ENCODE results near the gene PRRT1. TPM values are rescaled to one million over a fixed set of nuclear protein-coding genes. Genes with fewer than 3 reads are reported as not detected.

The PRRT1 gene
- total RNA-seq, 1 donor from 2014 or later = 2.1 TPM

- H3K27ac Mint-ChIP-seq (ENCODE audit: unreplicated experiment) = peak overlapping the region; percentile 94
- TF ChIP-seq, protein P1, sequence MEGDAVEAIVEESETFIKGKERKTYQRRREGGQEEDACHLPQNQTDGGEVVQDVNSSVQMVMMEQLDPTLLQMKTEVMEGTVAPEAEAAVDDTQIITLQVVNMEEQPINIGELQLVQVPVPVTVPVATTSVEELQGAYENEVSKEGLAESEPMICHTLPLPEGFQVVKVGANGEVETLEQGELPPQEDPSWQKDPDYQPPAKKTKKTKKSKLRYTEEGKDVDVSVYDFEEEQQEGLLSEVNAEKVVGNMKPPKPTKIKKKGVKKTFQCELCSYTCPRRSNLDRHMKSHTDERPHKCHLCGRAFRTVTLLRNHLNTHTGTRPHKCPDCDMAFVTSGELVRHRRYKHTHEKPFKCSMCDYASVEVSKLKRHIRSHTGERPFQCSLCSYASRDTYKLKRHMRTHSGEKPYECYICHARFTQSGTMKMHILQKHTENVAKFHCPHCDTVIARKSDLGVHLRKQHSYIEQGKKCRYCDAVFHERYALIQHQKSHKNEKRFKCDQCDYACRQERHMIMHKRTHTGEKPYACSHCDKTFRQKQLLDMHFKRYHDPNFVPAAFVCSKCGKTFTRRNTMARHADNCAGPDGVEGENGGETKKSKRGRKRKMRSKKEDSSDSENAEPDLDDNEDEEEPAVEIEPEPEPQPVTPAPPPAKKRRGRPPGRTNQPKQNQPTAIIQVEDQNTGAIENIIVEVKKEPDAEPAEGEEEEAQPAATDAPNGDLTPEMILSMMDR (IDR thresholded peaks at IDR 0.05; ENCODE audit: unreplicated experiment) = no peak
- peaks cover 17% of the 10 kb centered on the region for H3K36me3 Mint-ChIP-seq (ENCODE audit: low read depth, unreplicated experiment)
- H3K4me1 Mint-ChIP-seq (ENCODE audit: unreplicated experiment) = peaks cover 35% of the 10 kb centered on the region
- DNase-seq (ENCODE audit: low spot score) = no peak
- no peaks in the 10 kb centered on the region for H3K9me3 Mint-ChIP-seq (ENCODE audit: unreplicated experiment)
- peak overlapping the region; percentile 99 for H3K4me3 Mint-ChIP-seq (ENCODE audit: unreplicated experiment)
- peaks cover 10% of the 10 kb centered on the region for H3K27me3 Mint-ChIP-seq (ENCODE audit: unreplicated experiment)
These were observed 2.9 kb upstream of the PRRT1 start for GRCh38 chr6:32154514-32155161.

DNA sequence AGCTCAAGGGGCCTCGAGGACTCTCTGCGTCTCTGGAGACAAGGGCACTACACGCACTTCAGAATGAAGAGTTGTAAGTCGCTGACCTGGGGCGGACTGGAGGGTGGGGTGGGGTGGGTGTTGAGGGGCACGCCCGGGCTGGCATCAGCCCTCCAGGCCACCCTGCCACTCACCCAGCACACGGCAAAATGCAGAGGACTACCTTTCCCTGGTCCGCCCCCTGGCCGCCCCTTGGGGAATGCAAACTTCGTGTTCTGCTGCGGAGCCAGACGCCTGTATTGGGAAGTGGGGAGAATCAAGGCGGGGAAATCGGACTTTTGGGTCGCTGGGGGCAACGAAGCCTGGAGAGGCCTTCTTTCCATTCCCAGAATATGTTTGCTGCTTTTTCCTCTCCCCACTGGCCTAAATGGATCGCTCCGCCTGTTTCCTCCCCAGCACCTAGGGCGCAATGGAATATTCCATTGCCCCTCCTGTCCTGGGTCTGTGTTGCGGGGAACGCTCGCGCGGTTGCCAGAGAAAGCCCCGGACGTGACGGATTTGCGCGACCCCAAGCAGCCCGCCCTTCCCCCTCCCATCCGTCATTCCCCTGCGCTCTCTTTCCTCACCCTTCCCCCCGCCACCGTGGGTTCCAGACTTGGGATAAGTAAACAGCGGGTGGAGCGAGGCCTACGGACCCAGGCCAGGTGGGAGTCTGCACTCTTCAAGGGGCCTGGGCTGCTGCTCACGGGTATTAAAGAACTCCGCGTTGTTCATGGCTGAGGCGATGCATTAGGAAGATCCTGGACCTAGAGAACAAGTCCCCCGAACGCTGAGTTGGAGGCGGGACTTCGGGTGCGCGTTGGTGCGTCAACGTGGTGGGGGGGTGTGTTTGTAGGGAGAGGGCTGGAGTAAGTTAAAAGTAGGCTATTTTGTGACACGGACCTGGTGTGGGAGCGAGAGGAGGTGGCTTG is 2.1 kb upstream of the PRRT1 start, which contains the start of gene PPT2:
PPT2 (plus strand) TSS at position 578 of the 950 bp plus-strand sequence. CDS start 454 bp downstream, outside the sequence.
- Mint-ChIP-seq H3K27ac (ENCODE audit: unreplicated experiment) (peak within 1 kb of the TSS; percentile 94), H3K4me1 (ENCODE audit: unreplicated experiment) (peaks cover 38% of the 10 kb centered on the region), H3K27me3 (ENCODE audit: unreplicated experiment) (peaks cover 13% of the 10 kb centered on the region), H3K4me3 (ENCODE audit: unreplicated experiment) (peak within 1 kb of the TSS; percentile 99), H3K36me3 (ENCODE audit: low read depth, unreplicated experiment) (peaks cover 17% of the 10 kb centered on the region), H3K9me3 (ENCODE audit: unreplicated experiment) (no peaks in the 10 kb centered on the region)
- TF ChIP-seq, protein P1 (IDR thresholded peaks at IDR 0.05; ENCODE audit: unreplicated experiment) = no peak
- DNase-seq (ENCODE audit: low spot score) = peak; percentile 83

- DNase-seq (ENCODE audit: low spot score) = no peak
- peak overlapping the region; percentile 76 for H3K27ac Mint-ChIP-seq (ENCODE audit: unreplicated experiment)
- H3K4me3 Mint-ChIP-seq (ENCODE audit: unreplicated experiment) = peak overlapping the region; percentile 99
- peaks cover 17% of the 10 kb centered on the region for H3K36me3 Mint-ChIP-seq (ENCODE audit: low read depth, unreplicated experiment)
- TF ChIP-seq, protein P1 (IDR thresholded peaks at IDR 0.05; ENCODE audit: unreplicated experiment) = no peak
- H3K9me3 Mint-ChIP-seq (ENCODE audit: unreplicated experiment) = no peaks in the 10 kb centered on the region
- H3K27me3 Mint-ChIP-seq (ENCODE audit: unreplicated experiment) = peaks cover 18% of the 10 kb centered on the region
- peaks cover 43% of the 10 kb centered on the region for H3K4me1 Mint-ChIP-seq (ENCODE audit: unreplicated experiment)
These were observed 1.2 kb upstream of the PRRT1 start for GRCh38 chr6:32152769-32153563.

GRCh38 chr6:32151181-32151862 is 417 bp downstream of the PRRT1 start:
- peak overlapping the region; percentile 71 for H3K4me3 Mint-ChIP-seq (ENCODE audit: unreplicated experiment)
- peaks cover 45% of the 10 kb centered on the region for H3K4me1 Mint-ChIP-seq (ENCODE audit: unreplicated experiment)
- DNase-seq (ENCODE audit: low spot score) = no peak
- H3K27me3 Mint-ChIP-seq (ENCODE audit: unreplicated experiment) = peaks cover 19% of the 10 kb centered on the region
- H3K27ac Mint-ChIP-seq (ENCODE audit: unreplicated experiment) = peak overlapping the region; percentile 61
- H3K36me3 Mint-ChIP-seq (ENCODE audit: low read depth, unreplicated experiment) = peaks cover 10% of the 10 kb centered on the region
- TF ChIP-seq, protein P1 (IDR thresholded peaks at IDR 0.05; ENCODE audit: unreplicated experiment) = no peak
- no peaks in the 10 kb centered on the region for H3K9me3 Mint-ChIP-seq (ENCODE audit: unreplicated experiment)

All from endothelial cell (in vitro differentiated cells).